GM12892 (cell line): ENCODE data around the gene EPDR1.

Experiments
- POLR2A ChIP-seq: IDR thresholded peaks from 2 replicates; pipeline ENCODE4 v1.6.1; 2011; ENCODE audit warnings: low read depth, low read length, control low read depth
- POLR2AphosphoS5 ChIP-seq: IDR thresholded peaks from 2 replicates; pipeline ENCODE4 v1.6.1; 2011; ENCODE audit warnings: low read depth, low read length, control low read depth

DNA sequence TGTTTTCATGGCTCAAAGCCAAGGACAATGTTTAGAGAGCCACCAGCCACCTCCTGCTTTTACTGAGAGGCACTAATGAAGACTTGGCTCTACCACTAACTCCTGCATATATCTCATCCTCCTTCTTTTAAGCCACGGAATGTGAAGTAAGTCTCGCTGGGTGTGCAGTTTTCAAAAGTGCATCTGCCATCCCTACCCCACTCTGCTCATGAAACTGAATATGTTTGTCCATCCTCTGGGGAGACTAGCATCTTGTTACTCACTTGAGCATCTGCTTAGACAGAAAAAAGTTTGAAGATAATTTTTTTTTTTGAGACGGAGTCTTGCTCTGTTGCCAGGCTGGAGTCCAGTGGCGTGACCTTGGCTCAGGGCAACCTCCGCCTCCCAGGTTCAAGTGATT, 40.8 kb downstream of the EPDR1 start:
- TF ChIP-seq POLR2A = no peak
- TF ChIP-seq POLR2AphosphoS5 = no peak
